Sigmoid colon (tissue), 4 donors: ENCODE measurements around the gene EPS8L2.

Experiments used
- CTCF ChIP-seq, 4 experiments: fragments of 450-650 bp in 3 of 4; fragments of 200-600 bp in 1 of 4; IDR thresholded peaks; one replicate each; pipeline ENCODE4 v1.5.1; 2016 to 2019; ENCODE audit warnings: antibody characterized with exemption in 4 of 4, mild to moderate bottlenecking in 3 of 4, moderate library complexity in 2 of 4
- EP300 ChIP-seq, 4 donors: sonication (generic); formaldehyde crosslinking; IDR thresholded peaks; one replicate each; pipeline ENCODE4 v1.6.1; 2017; ENCODE audit warnings: antibody characterized with exemption in 4 of 4
- POLR2A ChIP-seq, 2 donors: fragments of 450-650 bp; IDR thresholded peaks; one replicate each; pipeline ENCODE4 v1.6.1; 2016; ENCODE audit warnings: antibody characterized with exemption in 2 of 2, mild to moderate bottlenecking in 2 of 2, moderate library complexity in 2 of 2
- POLR2AphosphoS5 ChIP-seq, 4 donors: sonication (generic); formaldehyde crosslinking; IDR thresholded peaks; one replicate each; pipeline ENCODE4 v1.6.1; 2017; ENCODE audit warnings: antibody characterized with exemption in 4 of 4

- TF ChIP-seq CTCF (IDR thresholded peaks at IDR 0.05) (no peak), POLR2A (IDR thresholded peaks at IDR 0.05) (no peak), EP300 (IDR thresholded peaks at IDR 0.05) (no peak), POLR2AphosphoS5 (IDR thresholded peaks at IDR 0.05) (no peak)
Observed at GRCh38 chr11:763549-764321, 57.7 kb downstream of the EPS8L2 start.
